ENCODE data around the gene PIWIL4.

The PIWIL4 gene

DNA sequence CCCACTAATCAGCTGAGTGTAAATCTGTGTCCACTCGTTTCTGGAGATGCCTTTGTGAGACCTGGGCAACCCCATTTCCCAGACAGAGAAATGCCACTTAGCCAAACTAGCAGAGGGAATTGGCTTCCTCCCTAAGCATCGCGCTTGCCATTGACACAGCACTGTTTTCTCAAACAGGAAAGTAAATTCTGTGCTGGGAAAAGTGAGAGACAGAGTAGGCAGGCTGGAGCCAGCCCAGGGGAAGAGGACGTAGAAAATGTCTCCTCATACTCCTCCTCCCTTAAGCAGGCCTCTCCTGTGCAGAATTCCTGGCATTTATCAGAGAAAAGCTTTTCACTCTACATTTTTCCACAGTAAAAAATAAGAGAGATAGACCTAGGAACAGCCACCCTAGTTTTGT, 101.9 kb downstream of the PIWIL4 start:
- no peak for DNase-seq (ENCODE audit: low spot score)
- in situ Hi-C loops (cut with MboI; ENCODE audit: low pct_unique_long_range_greater_than_20kb, low sequenced_read_pairs, unreplicated experiment), result no loop called here
- TF ChIP-seq, protein P1, sequence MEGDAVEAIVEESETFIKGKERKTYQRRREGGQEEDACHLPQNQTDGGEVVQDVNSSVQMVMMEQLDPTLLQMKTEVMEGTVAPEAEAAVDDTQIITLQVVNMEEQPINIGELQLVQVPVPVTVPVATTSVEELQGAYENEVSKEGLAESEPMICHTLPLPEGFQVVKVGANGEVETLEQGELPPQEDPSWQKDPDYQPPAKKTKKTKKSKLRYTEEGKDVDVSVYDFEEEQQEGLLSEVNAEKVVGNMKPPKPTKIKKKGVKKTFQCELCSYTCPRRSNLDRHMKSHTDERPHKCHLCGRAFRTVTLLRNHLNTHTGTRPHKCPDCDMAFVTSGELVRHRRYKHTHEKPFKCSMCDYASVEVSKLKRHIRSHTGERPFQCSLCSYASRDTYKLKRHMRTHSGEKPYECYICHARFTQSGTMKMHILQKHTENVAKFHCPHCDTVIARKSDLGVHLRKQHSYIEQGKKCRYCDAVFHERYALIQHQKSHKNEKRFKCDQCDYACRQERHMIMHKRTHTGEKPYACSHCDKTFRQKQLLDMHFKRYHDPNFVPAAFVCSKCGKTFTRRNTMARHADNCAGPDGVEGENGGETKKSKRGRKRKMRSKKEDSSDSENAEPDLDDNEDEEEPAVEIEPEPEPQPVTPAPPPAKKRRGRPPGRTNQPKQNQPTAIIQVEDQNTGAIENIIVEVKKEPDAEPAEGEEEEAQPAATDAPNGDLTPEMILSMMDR (IDR thresholded peaks at IDR 0.05; ENCODE audit: extremely low read depth, insufficient read depth, missing control alignments), result no peak

All from GM13977 (cell line).